ENCODE measurements around the gene TTC33.
"Not testable (repeated sequence)": the region's sequence is repeated elsewhere in the genome, so short reads cannot be mapped to it uniquely, and the experiment has no call there.

Gene TTC33

DNA sequence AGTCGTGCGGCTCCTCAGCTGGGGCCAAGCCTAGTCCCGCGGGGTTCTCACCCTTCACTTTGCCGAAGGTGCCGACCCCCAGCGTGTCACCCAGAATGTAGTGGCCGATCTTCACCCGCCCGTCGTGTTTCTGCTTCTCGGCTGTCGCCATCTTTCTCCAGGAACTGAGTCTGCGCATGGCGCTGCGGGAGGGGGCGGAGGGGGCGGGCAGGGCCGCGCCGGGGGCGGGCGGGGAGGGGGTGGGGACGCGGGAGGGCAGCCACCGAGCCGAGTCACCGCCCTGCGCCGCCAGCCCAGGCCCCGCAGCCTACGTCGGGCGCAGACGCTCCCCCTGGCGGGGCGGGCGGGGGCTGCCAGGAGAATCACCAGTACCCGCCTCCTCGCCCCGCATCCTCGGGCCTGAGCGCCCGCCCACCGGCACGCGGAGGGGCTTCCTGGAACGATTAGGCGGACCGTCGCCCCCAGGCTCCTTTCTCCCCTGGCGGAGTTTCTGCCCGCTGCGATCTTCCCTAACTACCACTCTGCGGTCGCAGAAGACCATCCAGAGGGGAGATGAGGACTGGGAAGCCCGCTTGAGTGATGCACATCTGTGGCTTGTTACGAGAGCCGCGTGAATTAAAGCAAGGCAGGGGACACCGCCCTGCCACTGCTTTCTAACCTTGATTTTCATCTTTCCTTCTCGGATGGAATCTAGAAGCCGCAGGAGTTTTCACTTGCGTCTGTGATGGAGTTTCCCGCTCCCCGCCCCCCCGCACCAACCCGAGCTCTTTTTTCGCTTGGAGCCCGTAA lies 42.4 kb upstream of the TTC33 start, which contains the start of gene PRKAA1:
Gene PRKAA1 (minus strand): TSS at position 363 of the 789 bp plus-strand sequence. CDS start 185 bp downstream, at position 178.
- Histone ChIP-seq H3K79me2 (ENCODE audit: control insufficient read depth, insufficient read depth, low read length, poor library complexity) (peaks cover 6% of the 10 kb centered on the region), H3K4me3 (ENCODE audit: low read depth, low read length) (peak within 1 kb of the TSS; percentile 95), H3K27me3 (ENCODE audit: insufficient read depth, low read length) (no peaks in the 10 kb centered on the region), H3K18ac (ENCODE audit: low read length) (peak within 1 kb of the TSS; percentile 86), H3K14ac (ENCODE audit: low read length) (peak within 1 kb of the TSS; percentile 94), H3K79me1 (ENCODE audit: low read length) (peaks cover 5% of the 10 kb centered on the region), H3K4me1 (ENCODE audit: control insufficient read depth in 1 of 2, insufficient read depth in 2 of 2, low read length in 2 of 2) (no peaks in the 10 kb centered on the region), H3K27ac (ENCODE audit: low read depth, low read length) (peak within 1 kb of the TSS; percentile 87), H3K23ac (ENCODE audit: low read length) (no peak within 1 kb of the TSS), H2BK5ac (ENCODE audit: low read depth, low read length, poor library complexity) (peak within 1 kb of the TSS; percentile 78), H3K9me3 (ENCODE audit: insufficient read depth, low read depth, low read length) (no peaks in the 10 kb centered on the region), H2BK120ac (ENCODE audit: insufficient read depth, low read length, poor library complexity) (peak within 1 kb of the TSS; percentile 84), H2BK12ac (ENCODE audit: low read length) (peak within 1 kb of the TSS; percentile 45), H2AK5ac (ENCODE audit: low read length) (no peak within 1 kb of the TSS), H4K12ac (ENCODE audit: low read depth, low read length) (peak within 1 kb of the TSS; percentile 91), H3K36me3 (ENCODE audit: control insufficient read depth in 1 of 2, insufficient read depth in 2 of 2, low read length in 2 of 2) (peaks cover 0 to 3% of the 10 kb centered on the region in 2 experiments), H4K91ac (ENCODE audit: low read depth, low read length) (peak within 1 kb of the TSS; percentile 81), H3K4ac (ENCODE audit: low read depth, low read length) (peak within 1 kb of the TSS; percentile 81), H4K8ac (ENCODE audit: low read depth, low read length) (peak within 1 kb of the TSS; percentile 94), H3K9ac (ENCODE audit: low read length) (peak within 1 kb of the TSS; percentile 95), H2AFZ (ENCODE audit: insufficient read depth, low read length, poor library complexity) (peak within 1 kb of the TSS; percentile 98), H3K4me2 (ENCODE audit: low read length) (peak within 1 kb of the TSS; percentile 81)
- WGBS (ENCODE audit: extremely low coverage, insufficient coverage, insufficient read length), result no CpG with 5 or more reads among the region's 70 CpGs
- peak; percentile 92 to 94 for DNase-seq

- H2BK120ac ChIP-seq (ENCODE audit: insufficient read depth, low read length, poor library complexity), result peak overlapping the region; percentile 84
- H4K8ac ChIP-seq (ENCODE audit: low read depth, low read length), result peak overlapping the region; percentile 94
- peak overlapping the region; percentile 95 for H3K9ac ChIP-seq (ENCODE audit: low read length)
- peaks cover 5% of the 10 kb centered on the region for H3K79me1 ChIP-seq (ENCODE audit: low read length)
- peak; percentile 25 to 60 for DNase-seq
- H4K12ac ChIP-seq (ENCODE audit: low read depth, low read length), result peak overlapping the region; percentile 91
- H4K91ac ChIP-seq (ENCODE audit: low read depth, low read length), result peak overlapping the region; percentile 81
- no peaks in the 10 kb centered on the region for H3K4me1 ChIP-seq (ENCODE audit: control insufficient read depth in 1 of 2, insufficient read depth in 2 of 2, low read length in 2 of 2)
- H3K27ac ChIP-seq (ENCODE audit: low read depth, low read length), result peak overlapping the region; percentile 87
- H3K14ac ChIP-seq (ENCODE audit: low read length), result peak overlapping the region; percentile 94
- H3K18ac ChIP-seq (ENCODE audit: low read length), result peak overlapping the region; percentile 86
- H3K36me3 ChIP-seq (ENCODE audit: control insufficient read depth in 1 of 2, insufficient read depth in 2 of 2, low read length in 2 of 2), result peaks cover 0 to 3% of the 10 kb centered on the region in 2 experiments
- H3K4ac ChIP-seq (ENCODE audit: low read depth, low read length), result peak overlapping the region; percentile 81
- H2AFZ ChIP-seq (ENCODE audit: insufficient read depth, low read length, poor library complexity), result peak overlapping the region; percentile 93
- H3K79me2 ChIP-seq (ENCODE audit: control insufficient read depth, insufficient read depth, low read length, poor library complexity), result peaks cover 6% of the 10 kb centered on the region
- H3K4me2 ChIP-seq (ENCODE audit: low read length), result peak overlapping the region; percentile 60
- H3K23ac ChIP-seq (ENCODE audit: low read length), result no peak overlapping the region
- no peak overlapping the region for H2AK5ac ChIP-seq (ENCODE audit: low read length)
- peak overlapping the region; percentile 95 for H3K4me3 ChIP-seq (ENCODE audit: low read depth, low read length)
- H2BK5ac ChIP-seq (ENCODE audit: low read depth, low read length, poor library complexity), result peak overlapping the region; percentile 78
- no peaks in the 10 kb centered on the region for H3K27me3 ChIP-seq (ENCODE audit: insufficient read depth, low read length)
- H2BK12ac ChIP-seq (ENCODE audit: low read length), result peak overlapping the region; percentile 27
- no peaks in the 10 kb centered on the region for H3K9me3 ChIP-seq (ENCODE audit: insufficient read depth, low read depth, low read length)
- no CpG with 5 or more reads among the region's 56 CpGs for WGBS (ENCODE audit: extremely low coverage, insufficient coverage, insufficient read length)
Observed at GRCh38 chr5:40797273-40798011, 41.7 kb upstream of the TTC33 start.

- Histone ChIP-seq H2AK5ac (ENCODE audit: low read length) (no peak overlapping the region), H3K79me1 (ENCODE audit: low read length) (peaks cover 5% of the 10 kb centered on the region), H2BK120ac (ENCODE audit: insufficient read depth, low read length, poor library complexity) (no peak overlapping the region), H3K4me3 (ENCODE audit: low read depth, low read length) (no peak overlapping the region), H3K27me3 (ENCODE audit: insufficient read depth, low read length) (no peaks in the 10 kb centered on the region), H2BK5ac (ENCODE audit: low read depth, low read length, poor library complexity) (no peak overlapping the region), H3K79me2 (ENCODE audit: control insufficient read depth, insufficient read depth, low read length, poor library complexity) (peaks cover 6% of the 10 kb centered on the region), H3K23ac (ENCODE audit: low read length) (no peak overlapping the region), H2BK12ac (ENCODE audit: low read length) (no peak overlapping the region), H3K18ac (ENCODE audit: low read length) (no peak overlapping the region), H3K36me3 (ENCODE audit: control insufficient read depth in 1 of 2, insufficient read depth in 2 of 2, low read length in 2 of 2) (peaks cover 0 to 3% of the 10 kb centered on the region in 2 experiments), H4K91ac (ENCODE audit: low read depth, low read length) (no peak overlapping the region), H3K4me2 (ENCODE audit: low read length) (no peak overlapping the region), H3K4me1 (ENCODE audit: control insufficient read depth in 1 of 2, insufficient read depth in 2 of 2, low read length in 2 of 2) (no peaks in the 10 kb centered on the region), H4K8ac (ENCODE audit: low read depth, low read length) (no peak overlapping the region), H2AFZ (ENCODE audit: insufficient read depth, low read length, poor library complexity) (no peak overlapping the region), H3K9me3 (ENCODE audit: insufficient read depth, low read depth, low read length) (no peaks in the 10 kb centered on the region), H3K4ac (ENCODE audit: low read depth, low read length) (peak overlapping the region; percentile 75), H3K14ac (ENCODE audit: low read length) (no peak overlapping the region), H4K12ac (ENCODE audit: low read depth, low read length) (no peak overlapping the region), H3K9ac (ENCODE audit: low read length) (no peak overlapping the region), H3K27ac (ENCODE audit: low read depth, low read length) (no peak overlapping the region)
- peak in 1 of 2 donors; percentile 19 for DNase-seq
- WGBS (ENCODE audit: extremely low coverage, insufficient coverage, insufficient read length), result no CpG with 5 or more reads among the region's 3 CpGs
Observed at GRCh38 chr5:40796487-40796889, 40.7 kb upstream of the TTC33 start.

- H3K4me1 ChIP-seq (ENCODE audit: control insufficient read depth in 1 of 2, insufficient read depth in 2 of 2, low read length in 2 of 2); H3K4me3 ChIP-seq (ENCODE audit: low read depth, low read length); H4K91ac ChIP-seq (ENCODE audit: low read depth, low read length); H4K8ac ChIP-seq (ENCODE audit: low read depth, low read length); H3K27me3 ChIP-seq (ENCODE audit: insufficient read depth, low read length); H3K14ac ChIP-seq (ENCODE audit: low read length); H3K4me2 ChIP-seq (ENCODE audit: low read length); H3K36me3 ChIP-seq (ENCODE audit: control insufficient read depth in 1 of 2, insufficient read depth in 2 of 2, low read length in 2 of 2); H2AFZ ChIP-seq (ENCODE audit: insufficient read depth, low read length, poor library complexity); H3K18ac ChIP-seq (ENCODE audit: low read length); H3K4ac ChIP-seq (ENCODE audit: low read depth, low read length); DNase-seq; H3K9ac ChIP-seq (ENCODE audit: low read length); H2BK120ac ChIP-seq (ENCODE audit: insufficient read depth, low read length, poor library complexity); H4K12ac ChIP-seq (ENCODE audit: low read depth, low read length); H2AK5ac ChIP-seq (ENCODE audit: low read length); H3K27ac ChIP-seq (ENCODE audit: low read depth, low read length); H3K79me2 ChIP-seq (ENCODE audit: control insufficient read depth, insufficient read depth, low read length, poor library complexity); H3K23ac ChIP-seq (ENCODE audit: low read length); H2BK12ac ChIP-seq (ENCODE audit: low read length); H3K79me1 ChIP-seq (ENCODE audit: low read length); H3K9me3 ChIP-seq (ENCODE audit: insufficient read depth, low read depth, low read length); H2BK5ac ChIP-seq (ENCODE audit: low read depth, low read length, poor library complexity): not testable (repeated sequence)
- no CpG with 5 or more reads among the region's 3 CpGs for WGBS (ENCODE audit: extremely low coverage, insufficient coverage, insufficient read length)
Observed at GRCh38 chr5:40794877-40795276, 39.1 kb upstream of the TTC33 start.

All from trophoblast cell (in vitro differentiated cells and primary cell).